HG03159 (cell line): ENCODE results near the gene FAM120B.
"Not testable (repeated sequence)": the region's sequence is repeated elsewhere in the genome, so short reads cannot be mapped to it uniquely, and the experiment has no call there.

Experiments
- ATAC-seq: cut with Tn5 transposase; IDR thresholded peaks from one replicate; pipeline ENCODE4 v1.9.1; 2021; ENCODE audit warnings: mild to moderate bottlenecking, moderate library complexity; ENCODE audit not compliant: unreplicated experiment

The FAM120B gene

DNA sequence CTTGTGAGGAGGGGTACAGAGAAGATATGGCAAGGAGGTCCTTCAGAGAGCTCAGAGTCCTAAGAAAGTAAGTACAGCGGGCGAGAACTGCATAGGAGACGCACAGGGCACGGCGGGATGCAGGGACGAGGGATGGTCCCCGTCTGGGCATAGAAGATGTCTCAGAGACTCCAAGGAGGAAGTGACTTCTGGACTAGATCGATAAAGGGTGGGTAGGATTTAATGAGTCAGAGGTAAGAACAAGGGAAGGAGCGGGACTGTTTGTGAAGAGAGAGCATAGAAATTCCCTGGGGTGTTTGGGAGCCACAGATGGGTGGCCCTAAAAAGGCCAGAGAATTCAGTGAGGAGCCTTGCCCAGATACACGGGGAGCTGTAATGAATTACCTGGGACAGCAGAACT, 69.1 kb downstream of the FAM120B start:
- no peak for ATAC-seq

DNA sequence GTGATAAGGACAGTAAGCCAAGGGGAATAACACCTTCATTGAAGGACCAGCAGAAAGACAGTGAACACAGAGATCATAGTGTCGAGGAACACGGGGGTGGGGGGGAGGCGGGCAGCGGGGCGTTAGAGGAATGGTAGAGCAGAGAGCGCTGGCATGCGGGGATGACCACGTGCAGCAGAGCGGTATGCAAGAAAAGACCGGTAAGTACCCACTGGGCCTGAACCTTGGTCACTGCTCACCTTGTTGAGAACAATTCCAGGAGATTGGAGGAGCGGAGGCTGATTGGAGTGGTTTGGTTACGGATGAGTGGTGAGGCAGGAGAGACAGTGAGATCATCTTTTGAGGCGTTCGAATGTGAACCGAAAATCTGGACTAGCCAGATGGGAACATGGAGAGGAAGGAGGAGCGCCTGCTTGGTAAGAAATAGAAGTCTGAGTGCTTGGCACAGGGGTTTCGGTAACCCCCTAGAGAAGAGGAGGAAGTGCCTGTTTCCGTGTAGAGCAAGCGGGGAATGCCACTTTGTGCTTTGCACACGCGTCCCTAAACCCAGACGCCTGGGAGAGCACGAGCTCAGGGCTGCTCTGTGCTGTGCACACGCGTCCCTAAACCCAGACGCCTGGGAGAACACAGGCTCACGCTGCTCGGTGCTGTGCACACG, 70.0 kb downstream of the FAM120B start:
- no peak for ATAC-seq

DNA sequence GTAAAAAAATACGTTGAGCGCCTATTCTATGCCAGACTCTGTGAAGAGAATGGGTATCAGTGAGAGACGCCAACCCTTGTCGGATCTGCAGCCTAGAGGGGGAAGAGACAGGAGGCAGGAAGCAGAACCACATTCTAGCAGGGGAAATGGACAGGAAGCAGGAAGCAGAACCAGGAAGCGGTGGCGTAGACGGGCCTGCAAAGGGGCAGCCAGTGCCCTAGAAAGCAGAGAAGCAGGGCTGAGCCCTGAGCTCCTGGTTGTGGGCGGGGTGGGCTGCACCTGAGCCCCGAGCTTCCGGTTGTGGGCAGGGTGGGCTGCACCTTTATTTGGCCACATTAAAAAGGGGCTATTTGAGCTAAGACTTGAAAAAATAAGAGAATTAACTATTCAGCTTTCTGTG, 71.9 kb downstream of the FAM120B start:
- ATAC-seq = no peak

GRCh38 chr6:170381562-170381961, 75.0 kb downstream of the FAM120B start:
- no peak for ATAC-seq

GRCh38 chr6:170383466-170384035, 77.0 kb downstream of the FAM120B start:
- no peak for ATAC-seq

GRCh38 chr6:170385506-170385905, 78.9 kb downstream of the FAM120B start:
- ATAC-seq = no peak

DNA sequence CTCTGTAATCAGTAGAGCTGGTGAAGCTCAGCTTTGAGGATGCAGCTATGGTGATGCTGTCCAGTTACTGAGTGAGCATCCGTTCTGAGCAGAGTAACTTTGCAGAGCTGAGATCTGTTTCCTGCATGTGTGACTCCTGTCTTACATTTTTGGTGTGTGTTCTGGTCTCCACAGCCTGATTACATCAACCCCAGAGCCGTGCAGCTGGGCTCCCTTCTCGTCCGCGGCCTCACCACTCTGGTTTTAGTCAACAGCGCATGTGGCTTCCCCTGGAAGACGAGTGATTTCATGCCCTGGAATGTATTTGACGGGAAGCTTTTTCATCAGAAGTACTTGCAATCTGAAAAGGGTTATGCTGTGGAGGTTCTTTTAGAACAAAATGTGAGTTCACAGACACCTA, 81.6 kb downstream of the FAM120B start:
- no peak for ATAC-seq

- no peak for ATAC-seq
These were observed 86.5 kb downstream of the FAM120B start for GRCh38 chr6:170393033-170393432.

DNA sequence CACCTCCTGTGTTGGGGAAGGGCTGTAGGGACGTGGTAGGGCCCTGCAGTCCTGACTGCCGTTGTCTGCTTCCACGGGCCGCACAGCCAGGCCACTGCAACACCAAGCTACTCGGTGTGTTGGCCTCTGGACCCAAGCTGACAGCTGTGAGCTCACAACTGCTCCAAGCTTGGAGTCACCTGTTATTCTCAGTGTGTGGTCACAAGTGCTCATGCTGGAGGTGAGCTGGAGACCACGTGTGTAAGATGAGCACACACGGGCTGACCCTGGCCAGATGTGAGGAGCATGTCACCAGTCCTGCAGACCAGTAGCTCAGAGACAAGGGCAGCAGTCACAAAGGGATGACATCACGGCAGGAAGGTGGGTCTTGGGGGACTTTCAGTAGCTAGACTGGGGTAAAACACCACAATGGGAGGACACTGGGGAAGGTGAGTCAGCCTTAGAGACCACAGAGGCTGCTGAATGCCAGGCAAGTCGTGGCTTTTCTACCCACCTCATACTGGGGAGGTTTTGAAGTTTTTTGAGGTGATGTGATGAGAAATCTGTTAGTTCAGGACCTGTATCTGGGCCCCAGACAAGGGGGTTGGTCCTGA, 87.3 kb downstream of the FAM120B start:
- ATAC-seq = no peak

- ATAC-seq = no peak
These were observed 88.4 kb downstream of the FAM120B start for GRCh38 chr6:170394980-170395379.

DNA sequence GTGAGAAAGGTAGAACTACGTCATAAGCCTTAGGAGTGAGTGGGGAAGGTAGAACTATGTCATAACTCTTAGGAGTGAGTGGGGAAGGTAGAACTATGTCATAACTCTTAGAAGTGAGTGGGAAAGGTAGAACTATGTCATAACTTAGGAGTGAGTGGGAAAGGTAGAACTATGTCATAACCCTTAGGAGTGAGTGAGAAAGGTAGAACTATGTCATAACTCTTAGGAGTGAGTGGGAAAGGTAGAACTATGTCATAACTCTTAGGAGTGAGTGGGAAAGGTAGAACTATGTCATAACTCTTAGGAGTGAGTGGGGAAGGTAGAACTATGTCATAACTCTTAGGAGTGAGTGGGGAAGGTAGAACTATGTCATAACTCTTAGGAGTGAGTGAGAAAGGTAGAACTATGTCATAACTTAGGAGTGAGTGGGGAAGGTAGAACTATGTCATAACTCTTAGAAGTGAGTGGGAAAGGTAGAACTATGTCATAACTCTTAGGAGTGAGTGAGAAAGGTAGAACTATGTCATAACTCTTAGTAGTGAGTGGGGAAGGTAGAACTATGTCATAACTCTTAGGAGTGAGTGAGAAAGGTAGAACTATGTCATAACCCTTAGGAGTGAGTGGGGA, 92.3 kb downstream of the FAM120B start:
- ATAC-seq = not testable (repeated sequence)

DNA sequence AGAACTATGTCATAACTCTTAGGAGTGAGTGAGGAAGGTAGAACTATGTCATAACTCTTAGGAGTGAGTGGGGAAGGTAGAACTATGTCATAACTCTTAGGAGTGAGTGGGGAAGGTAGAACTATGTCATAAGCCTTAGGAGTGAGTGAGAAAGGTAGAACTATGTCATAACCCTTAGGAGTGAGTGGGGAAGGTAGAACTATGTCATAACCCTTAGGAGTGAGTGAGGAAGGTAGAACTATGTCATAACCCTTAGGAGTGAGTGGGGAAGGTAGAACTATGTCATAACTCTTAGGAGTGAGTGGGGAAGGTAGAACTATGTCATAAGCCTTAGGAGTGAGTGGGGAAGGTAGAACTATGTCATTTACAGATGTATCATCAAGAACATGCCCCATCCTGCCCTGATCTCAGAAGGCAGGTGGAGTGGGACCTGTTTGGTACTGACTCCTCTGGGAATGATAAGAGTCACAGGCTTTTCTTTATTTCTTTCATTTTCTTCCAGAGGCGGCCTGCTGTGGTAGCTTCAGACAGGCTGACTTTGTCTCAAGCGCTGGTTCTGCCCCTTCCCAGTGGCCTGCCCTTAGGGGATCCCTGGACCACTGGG, 93.5 kb downstream of the FAM120B start:
- ATAC-seq = not testable (repeated sequence)

- ATAC-seq = no peak
These were observed 95.9 kb downstream of the FAM120B start for GRCh38 chr6:170402318-170403040.

DNA sequence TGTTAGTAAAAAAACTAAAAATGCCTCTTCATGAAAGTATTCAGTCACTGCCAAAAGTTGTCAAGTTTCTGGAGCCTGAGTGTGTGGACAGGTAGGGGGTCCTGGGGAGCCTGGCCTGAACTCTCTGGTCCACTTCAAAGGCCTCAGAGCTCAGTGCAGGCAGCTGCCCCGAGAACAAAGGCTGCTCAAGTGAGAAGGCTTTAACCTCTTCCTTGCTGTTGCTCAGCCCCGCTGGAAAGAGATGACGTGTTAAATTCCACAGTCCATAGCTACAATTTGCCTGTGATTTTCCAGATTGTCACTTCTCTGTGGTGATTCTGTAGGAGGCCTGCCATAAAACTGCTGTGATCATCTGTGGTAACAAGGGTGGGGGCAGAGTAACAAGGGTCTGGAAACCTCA, 96.9 kb downstream of the FAM120B start:
- ATAC-seq = no peak

GRCh38 chr6:170404036-170404435, 97.5 kb downstream of the FAM120B start:
- ATAC-seq = no peak

DNA sequence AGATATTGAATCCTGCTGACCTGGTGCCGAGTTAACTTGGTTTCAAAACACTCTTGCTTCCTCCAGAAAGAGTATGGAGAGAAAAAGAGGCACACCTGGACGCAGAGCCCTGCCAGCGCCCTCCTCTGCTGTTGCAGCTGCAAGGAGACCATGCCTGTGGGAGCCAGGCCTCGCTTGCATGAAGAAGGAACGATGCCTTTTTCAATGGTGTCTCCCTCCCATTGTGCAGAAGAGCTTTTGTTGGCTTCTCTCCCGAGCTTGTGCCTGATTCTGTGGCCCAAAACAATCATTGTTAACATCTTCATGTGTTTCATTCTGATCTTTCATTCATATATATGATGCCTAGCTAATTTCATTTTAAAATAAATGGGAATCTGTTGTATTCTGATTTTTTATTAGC, 98.1 kb downstream of the FAM120B start:
- no peak for ATAC-seq

DNA sequence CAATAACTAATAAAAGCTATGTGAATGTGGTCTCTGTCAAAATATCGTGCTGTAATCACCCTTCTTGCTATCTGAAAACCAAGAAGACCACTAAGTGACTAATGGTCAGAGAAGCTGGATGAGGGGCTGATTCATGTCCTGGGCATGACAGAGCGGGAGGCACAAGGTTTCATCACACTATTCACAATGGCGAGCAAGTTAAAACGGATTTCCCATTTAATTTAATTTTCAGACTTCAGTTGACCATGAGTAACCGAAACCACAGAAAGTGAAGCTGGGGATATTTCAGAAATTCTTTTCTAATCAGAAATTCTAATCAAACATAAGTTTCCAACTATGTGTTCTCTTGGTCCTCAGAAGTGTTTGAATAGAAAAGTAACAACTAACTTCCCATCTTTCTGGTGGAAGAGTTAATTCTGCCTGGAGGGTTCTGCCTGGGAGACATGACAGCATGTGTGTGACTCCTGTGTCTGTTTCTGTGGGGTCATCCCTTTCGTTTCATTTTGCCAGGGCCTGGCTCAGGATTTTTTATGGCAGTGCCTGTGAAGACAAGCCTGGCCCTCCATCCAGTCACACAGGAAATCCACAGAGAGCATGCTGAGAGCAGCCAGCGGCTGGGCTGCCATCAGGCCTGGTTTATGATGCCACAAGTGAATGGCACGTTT, 98.9 kb downstream of the FAM120B start:
- ATAC-seq = no peak

- no peak for ATAC-seq
These were observed 100.6 kb downstream of the FAM120B start for GRCh38 chr6:170407200-170407599.

DNA sequence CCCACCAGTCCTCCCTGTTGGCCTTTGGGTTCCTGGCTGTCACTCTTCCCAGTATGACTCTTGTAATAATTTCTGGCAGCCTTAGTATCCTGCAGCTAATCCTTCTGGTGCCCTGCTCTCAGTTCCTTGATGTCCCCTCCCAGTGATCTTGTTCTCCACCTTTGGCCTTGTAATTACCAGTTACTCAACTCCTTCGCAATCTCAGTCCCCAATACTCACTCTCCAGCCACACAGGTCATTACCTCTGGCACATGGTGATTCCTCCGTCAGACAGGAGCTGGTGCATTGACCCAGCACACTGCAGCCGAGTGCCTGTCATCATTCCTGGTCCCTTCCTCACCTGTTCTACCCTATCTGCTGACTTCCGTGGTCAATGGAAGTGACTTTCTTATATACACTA, 101.4 kb downstream of the FAM120B start:
- ATAC-seq = no peak

DNA sequence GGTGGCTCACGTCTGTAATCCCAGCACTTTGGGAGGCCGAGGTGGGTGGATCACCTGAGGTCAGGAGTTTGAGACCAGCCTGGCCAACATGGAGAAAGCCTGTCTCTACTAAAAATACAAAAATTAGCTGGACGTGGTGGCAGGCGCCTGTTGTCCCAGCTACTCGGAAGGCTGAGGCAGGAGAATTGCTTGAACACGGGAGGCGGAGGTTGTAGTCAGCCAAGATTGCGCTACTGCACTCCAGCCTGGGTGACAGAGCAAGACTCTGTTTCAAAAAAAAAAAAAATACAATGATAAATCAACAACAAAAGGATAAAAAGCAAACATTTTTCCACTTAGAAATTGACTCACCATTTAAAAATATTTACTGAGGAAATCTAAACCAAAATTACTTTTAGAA, 103.2 kb downstream of the FAM120B start:
- ATAC-seq = not testable (repeated sequence)

- ATAC-seq = no peak
These were observed 103.7 kb downstream of the FAM120B start for GRCh38 chr6:170410241-170410640.
